GM15510 (cell line): ENCODE data around the gene SUDS3.

Source experiments
- POLR2A ChIP-seq: IDR thresholded peaks from 3 replicates; pipeline ENCODE4 v1.6.1; 2011; ENCODE audit warnings: borderline replicate concordance; ENCODE audit not compliant: insufficient read length; ENCODE audit errors: extremely low read depth

Gene SUDS3

DNA sequence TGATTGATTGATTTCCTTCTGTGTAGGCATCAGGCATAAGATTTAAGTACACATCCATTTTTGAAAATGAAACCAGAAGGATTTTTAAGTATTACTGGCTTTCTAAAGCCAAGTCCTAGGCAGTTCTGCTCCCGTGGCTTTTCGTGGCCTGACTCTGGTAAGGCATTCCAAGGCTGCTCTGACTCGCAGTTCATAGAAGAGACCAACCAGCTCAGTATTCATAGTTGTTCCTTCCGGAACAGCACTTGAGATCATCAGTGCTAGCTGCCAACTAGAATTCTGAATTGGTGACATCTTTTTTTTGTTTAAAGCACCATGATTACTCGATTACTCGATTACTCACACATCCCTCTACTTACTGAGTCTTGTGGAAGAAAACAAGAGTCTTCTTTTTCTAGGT, 25.9 kb downstream of the SUDS3 start:
- TF ChIP-seq POLR2A, result no peak

- no peak for TF ChIP-seq POLR2A
Measured at GRCh38 chr12:118404876-118405521, 28.6 kb downstream of the SUDS3 start.

DNA sequence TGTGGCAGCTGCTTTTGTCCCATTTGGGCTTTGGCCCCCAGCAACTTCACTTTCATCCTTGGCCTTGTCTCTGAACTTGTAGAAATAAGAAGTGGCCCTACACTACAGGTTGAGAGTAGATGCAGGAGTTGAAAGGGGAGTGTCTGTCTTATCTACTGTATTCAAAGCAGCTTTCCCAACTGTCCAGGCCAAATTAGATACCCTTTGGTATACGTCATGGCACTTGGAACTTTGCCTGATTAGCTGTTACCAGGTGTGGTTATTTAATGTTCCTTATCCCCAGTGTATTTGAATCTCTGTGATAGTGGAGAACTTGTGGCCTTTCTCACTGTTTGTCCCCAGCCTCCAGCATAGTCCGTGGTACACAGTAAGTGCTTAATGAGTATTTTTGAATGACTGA, 33.5 kb downstream of the SUDS3 start:
- TF ChIP-seq POLR2A, result no peak

DNA sequence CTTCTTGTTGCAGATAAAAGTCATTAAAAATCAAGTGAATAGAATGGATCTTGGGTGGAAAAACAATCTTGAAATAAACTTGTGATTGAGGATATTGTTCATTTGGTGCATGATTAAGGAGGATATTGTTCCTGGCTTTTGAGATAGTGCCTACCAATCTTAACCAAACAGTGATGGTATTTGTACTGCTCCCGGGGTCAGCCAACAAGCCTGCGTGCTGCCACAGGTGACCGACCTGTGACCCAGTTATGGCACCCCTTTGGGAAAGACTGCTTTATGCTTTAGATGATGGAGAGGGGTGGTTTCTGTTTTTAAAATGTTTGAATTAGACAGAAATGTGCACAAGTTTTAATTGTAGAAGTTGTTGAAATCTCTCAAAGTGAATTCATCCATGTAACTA, 41.6 kb downstream of the SUDS3 start:
- TF ChIP-seq POLR2A, result no peak

DNA sequence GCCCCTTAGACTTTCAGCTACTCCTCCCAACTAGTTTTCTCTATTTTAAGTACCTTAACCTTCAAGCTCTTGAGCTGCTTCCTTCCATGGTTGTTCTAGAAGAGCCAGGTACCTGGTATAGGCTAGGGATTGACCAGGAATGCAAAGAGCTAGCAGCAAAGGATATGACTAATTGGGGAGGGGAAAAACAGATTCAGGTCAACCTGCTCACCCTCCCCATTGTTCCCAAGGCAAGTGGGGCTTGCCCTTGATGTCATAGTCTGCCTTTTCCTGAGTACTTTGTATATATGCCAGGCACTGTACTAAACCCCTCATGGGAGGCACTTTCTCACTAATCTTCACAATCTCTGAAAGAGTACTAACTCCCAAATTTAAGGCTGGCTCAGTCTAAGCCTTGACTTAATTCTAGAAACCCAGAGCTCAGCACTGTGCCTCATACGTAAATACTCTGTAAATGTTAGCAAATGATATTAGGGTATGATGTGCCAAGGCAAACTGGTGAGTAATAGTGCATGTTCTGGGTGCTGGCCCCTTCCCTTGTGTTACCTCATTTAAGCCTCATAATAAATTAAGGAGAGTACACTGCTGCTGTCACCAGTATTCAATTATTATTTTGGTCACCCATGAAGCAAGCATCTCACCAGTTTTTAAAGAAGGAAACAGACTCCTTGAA, 42.2 kb downstream of the SUDS3 start:
- no peak for TF ChIP-seq POLR2A

- no peak for TF ChIP-seq POLR2A
Measured at GRCh38 chr12:118420673-118421072, 44.3 kb downstream of the SUDS3 start.

- no peak for TF ChIP-seq POLR2A
Measured at GRCh38 chr12:118424884-118425283, 48.5 kb downstream of the SUDS3 start.

DNA sequence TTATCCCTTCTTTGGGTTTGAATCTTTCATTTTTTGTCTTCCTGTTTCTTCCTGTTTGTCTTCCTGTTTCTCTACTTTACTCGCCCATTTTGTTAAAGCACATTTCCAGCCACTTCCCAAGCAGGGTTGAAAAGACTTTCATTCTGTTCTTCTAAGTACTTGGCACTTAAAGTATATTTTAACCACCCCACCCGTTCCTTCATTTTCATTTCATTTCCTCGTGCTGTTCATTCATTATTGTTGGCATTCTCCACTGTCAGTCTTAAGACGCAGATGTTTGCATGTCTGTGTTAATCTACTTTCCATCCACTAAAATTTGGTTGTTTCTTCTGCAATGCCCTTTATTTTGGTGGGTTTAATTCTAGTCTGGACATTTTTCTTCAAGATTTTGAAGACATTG, 49.0 kb downstream of the SUDS3 start:
- no peak for TF ChIP-seq POLR2A

DNA sequence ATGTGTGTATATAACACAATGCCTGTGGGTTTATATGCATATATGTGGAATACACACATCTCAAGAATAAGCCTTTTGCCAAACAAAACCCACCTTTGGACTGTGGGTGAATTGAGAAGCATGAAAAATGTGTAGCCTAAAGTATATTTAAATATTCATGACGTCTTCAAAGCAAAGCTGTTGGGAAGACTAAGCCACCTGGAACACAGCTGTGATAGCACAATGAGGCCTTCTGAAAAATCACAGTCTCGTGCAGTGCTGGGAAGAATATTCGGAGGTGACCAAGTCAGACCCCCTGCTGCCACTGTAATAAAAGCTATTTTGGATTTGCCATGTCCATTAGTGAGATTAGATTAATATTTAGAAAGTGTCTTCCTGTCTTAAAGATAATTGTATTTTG, 51.5 kb downstream of the SUDS3 start:
- TF ChIP-seq POLR2A, result no peak

DNA sequence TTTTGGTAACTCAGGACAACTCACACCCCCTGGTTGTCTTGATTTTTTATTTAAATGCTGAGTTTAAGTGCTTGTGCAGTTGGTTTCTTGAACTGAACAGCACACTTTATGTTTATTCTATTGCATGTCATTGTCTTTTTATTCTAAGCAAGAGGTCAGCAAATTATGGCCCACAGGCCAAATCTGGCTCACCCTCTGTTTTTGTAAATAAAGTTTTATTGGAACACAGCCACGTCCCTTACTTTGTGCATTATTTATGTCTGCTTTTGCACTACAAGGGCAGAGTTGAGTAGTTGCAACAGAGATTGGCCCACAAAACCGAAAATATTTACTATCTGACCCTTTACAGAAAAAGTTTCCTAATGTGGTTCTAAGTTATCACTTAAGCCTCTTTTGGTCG, 52.3 kb downstream of the SUDS3 start:
- TF ChIP-seq POLR2A, result no peak

GRCh38 chr12:118429688-118430383, 53.5 kb downstream of the SUDS3 start:
- no peak for TF ChIP-seq POLR2A

GRCh38 chr12:118430516-118430915, 54.2 kb downstream of the SUDS3 start:
- TF ChIP-seq POLR2A, result no peak

DNA sequence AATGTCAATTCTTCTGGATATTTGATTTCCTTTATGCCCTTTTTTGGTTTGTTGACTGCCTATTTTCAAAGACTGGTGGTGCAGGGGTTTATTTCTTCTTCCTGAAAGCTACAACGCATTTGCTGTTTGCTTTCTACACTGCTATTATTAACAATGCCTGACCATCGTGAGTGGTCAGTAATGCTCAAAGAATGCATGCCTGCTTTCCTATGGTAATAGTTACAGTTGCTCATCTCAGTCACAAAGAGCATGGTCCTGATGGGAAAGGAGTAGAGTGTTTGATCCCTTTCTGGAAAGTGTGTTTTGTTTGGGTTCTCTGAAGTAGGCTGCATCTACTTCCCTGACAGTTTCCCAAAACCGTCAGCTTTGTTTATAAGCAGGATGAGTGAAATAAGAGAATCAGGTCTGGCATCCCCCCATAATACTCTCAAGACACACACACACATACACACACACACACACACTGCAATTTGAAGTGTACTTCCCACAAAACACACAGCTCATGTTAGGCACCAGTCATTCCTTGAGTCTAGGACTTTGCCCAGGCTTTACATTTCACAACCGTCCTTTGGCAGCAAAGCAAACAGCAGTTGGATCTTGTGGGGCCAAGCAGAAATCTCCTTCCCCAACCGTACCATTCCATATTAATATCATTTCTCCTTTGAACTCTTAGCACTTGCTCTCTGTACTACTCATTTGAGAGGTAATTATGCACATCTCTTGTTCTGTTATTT, 56.6 kb downstream of the SUDS3 start:
- no peak for TF ChIP-seq POLR2A

GRCh38 chr12:118436002-118436730, 59.8 kb downstream of the SUDS3 start:
- TF ChIP-seq POLR2A, result no peak
